Transverse colon (tissue), 4 donors: ENCODE measurements around the gene KNDC1. TPM values are rescaled to one million over a fixed set of nuclear protein-coding genes. Genes with fewer than 3 reads are reported as not detected.

ENCODE experiments used
- DNase-seq: peaks from one replicate; pipeline ENCODE4 v3.0.0-alpha.2; 2019
- H3K27ac ChIP-seq, 4 donors: fragments of 200-600 bp; sonication (generic); 2 replicates each; pipeline ENCODE4 v1.5.1; 2016 to 2018; ENCODE audit warnings: inconsistent platforms in 4 of 4
- H3K27me3 ChIP-seq: fragments of 200-600 bp; sonication (generic); 2 replicates; pipeline ENCODE4 v1.5.1; 2017; ENCODE audit warnings: inconsistent platforms
- H3K36me3 ChIP-seq, 4 donors: fragments of 200-600 bp; sonication (generic); 2 replicates each; pipeline ENCODE4 v1.5.1; 2017 to 2019; ENCODE audit warnings: inconsistent platforms in 4 of 4
- H3K4me1 ChIP-seq, 4 donors: fragments of 200-600 bp; sonication (generic); 2 replicates each; pipeline ENCODE4 v1.5.1; 2017 to 2020; ENCODE audit warnings: inconsistent platforms in 4 of 4
- H3K4me3 ChIP-seq, 4 donors: fragments of 200-600 bp; sonication (generic); 1 replicate in 1 of 4; 2 replicates in 3 of 4; pipeline versions ENCODE4 v1.5.1 to v1.6.1; 2017 to 2019; ENCODE audit warnings: inconsistent platforms in 4 of 4
- H3K9me3 ChIP-seq, 2 donors: fragments of 200-600 bp; sonication (generic); 2 replicates each; pipeline ENCODE4 v1.5.1; 2017 to 2019; ENCODE audit warnings: inconsistent platforms in 2 of 2
- CTCF ChIP-seq, 5 experiments: fragments of 200-600 bp in 3 of 5; fragments of 450-650 bp in 2 of 5; sonication (generic) in 3 of 5; IDR thresholded peaks; 1 replicate in 2 of 5; 2 replicates in 3 of 5; pipeline ENCODE4 v1.5.1; 2016 to 2017; ENCODE audit warnings: antibody characterized with exemption in 5 of 5, inconsistent platforms in 3 of 5, mild to moderate bottlenecking in 2 of 5, moderate library complexity in 1 of 5
- EP300 ChIP-seq: sonication (generic); formaldehyde crosslinking; IDR thresholded peaks from one replicate; pipeline ENCODE4 v1.6.1; 2017; ENCODE audit warnings: antibody characterized with exemption, low read depth
- POLR2A ChIP-seq: fragments of 450-650 bp; IDR thresholded peaks from one replicate; pipeline ENCODE4 v1.6.1; 2016; ENCODE audit warnings: antibody characterized with exemption, mild to moderate bottlenecking, moderate library complexity
- POLR2AphosphoS5 ChIP-seq, 3 donors: sonication (generic); formaldehyde crosslinking; IDR thresholded peaks; one replicate each; pipeline ENCODE4 v1.6.1; 2016; ENCODE audit warnings: antibody characterized with exemption in 3 of 3
- WGBS, 2 donors: methylation state at CpG; one replicate each; pipeline ENCODE4 v1.1.5; 2018; ENCODE audit warnings: low coverage in 1 of 2; 5-methylcytosine and 5-hydroxymethylcytosine counted together
- in situ Hi-C, 4 donors: fragments of 200-750 bp; cut with MboI; loops; one replicate each; pipeline versions ENCODE4 v1.15.0 to v1.15.1; 2017; ENCODE audit warnings: low sequenced_read_pairs in 3 of 4, low pct_ligation_motif_present in 1 of 4, low pct_unique_long_range_greater_than_20kb in 1 of 4
- intact Hi-C: fragments of 100-400 bp; cut with DNase I; formaldehyde crosslinking; loops from one replicate; pipeline ENCODE4 v1.15.1; 2023; ENCODE audit warnings: low total_unique reads
- total RNA-seq, 4 donors: library from RNA; depleted of rRNA; stranded (reverse); fragments of >200 nt; gene quantifications; one replicate each; pipeline ENCODE4 v1.1.0, GENCODE V29; 2016

Gene KNDC1
- total RNA-seq, 4 donors from 2014 or later = 0.14 to 1.2 TPM; not detected in 2

GRCh38 chr10:133272964-133273420 is 113.0 kb downstream of the KNDC1 start:
- no peaks in the 10 kb centered on the region for H3K9me3 ChIP-seq
- no peak for DNase-seq
- intact Hi-C loops (no loop called here), in situ Hi-C loops (no loop called here)
- H3K27ac ChIP-seq = no peak overlapping the region
- peaks cover 0 to 21% (median 10%) of the 10 kb centered on the region in 4 donors for H3K4me1 ChIP-seq
- H3K4me3 ChIP-seq = no peak overlapping the region
- TF ChIP-seq POLR2AphosphoS5 (IDR thresholded peaks at IDR 0.05) (no peak), EP300 (no peak), POLR2A (no peak), CTCF (IDR thresholded peaks at IDR 0.05) (no peak)
- peaks cover 29% of the 10 kb centered on the region for H3K27me3 ChIP-seq
- 90% methylated on average over 23 of the region's 25 CpGs; no CpG with 5 or more reads in 1 of the 2 donors for WGBS, 2 donors
- H3K36me3 ChIP-seq = no peaks in the 10 kb centered on the region

- Histone ChIP-seq H3K9me3 (no peaks in the 10 kb centered on the region), H3K4me1 (peaks cover 0 to 21% (median 15%) of the 10 kb centered on the region in 4 donors), H3K4me3 (no peak overlapping the region), H3K36me3 (no peaks in the 10 kb centered on the region), H3K27me3 (peaks cover 29% of the 10 kb centered on the region), H3K27ac (no peak overlapping the region)
- WGBS, 2 donors = 48% methylated on average over 17 of the region's 28 CpGs; no CpG with 5 or more reads in 1 of the 2 donors
- in situ Hi-C loops (no loop called here), intact Hi-C loops (no loop called here)
- DNase-seq = no peak
- TF ChIP-seq POLR2A (no peak), POLR2AphosphoS5 (IDR thresholded peaks at IDR 0.05) (no peak), EP300 (no peak), CTCF (IDR thresholded peaks at IDR 0.05) (no peak)
Measured at GRCh38 chr10:133273534-133274143, 113.6 kb downstream of the KNDC1 start.

GRCh38 chr10:133274751-133275683 is 115.0 kb downstream of the KNDC1 start:
- H3K4me1 ChIP-seq = peaks cover 0 to 21% (median 15%) of the 10 kb centered on the region in 4 donors

More at GRCh38 chr10:133274751-133275683, 115.0 kb downstream of the KNDC1 start:
- no peak for TF ChIP-seq POLR2A
- no peak for TF ChIP-seq CTCF (IDR thresholded peaks at IDR 0.05)
- TF ChIP-seq EP300 = no peak
- TF ChIP-seq POLR2AphosphoS5 (IDR thresholded peaks at IDR 0.05) = no peak
- peak overlapping the region in 2 of 4 donors; percentile 25 to 39 for H3K4me3 ChIP-seq
- WGBS, 2 donors = 28% methylated on average over 15 of the region's 26 CpGs; no CpG with 5 or more reads in 1 of the 2 donors
- peaks cover 0 to 2% (median under 1%) of the 10 kb centered on the region in 4 donors for H3K36me3 ChIP-seq
- H3K9me3 ChIP-seq = no peaks in the 10 kb centered on the region
- peak overlapping the region in 3 of 4 donors; percentile 37 to 49 (median 49) for H3K27ac ChIP-seq
- in situ Hi-C loops = no loop called here
- DNase-seq = peak; percentile 66
- H3K27me3 ChIP-seq = peaks cover 29% of the 10 kb centered on the region
- intact Hi-C loops = no loop called here
